ENCODE measurements around the gene SOCS3.

Gene SOCS3
- total RNA-seq: 35.1 to 362 (median 85.2) reads per million in 3 experiments

GRCh38 chr17:78359997-78360370 is at the start of gene SOCS3:
Gene SOCS3 (minus strand): TSS chr17:78360077. CDS start chr17:78359095, 982 bp downstream.
- DNase-seq: peak; percentile 97

GRCh38 chr17:78409191-78409928 is 49.5 kb upstream of the SOCS3 start:
- DNase-seq: no peak

GRCh38 chr17:78408476-78409050 is 48.7 kb upstream of the SOCS3 start:
- DNase-seq: no peak

GRCh38 chr17:78407387-78408000 is 47.6 kb upstream of the SOCS3 start:
- DNase-seq: no peak

- no peak for DNase-seq
Measured at GRCh38 chr17:78406920-78407319, 47.0 kb upstream of the SOCS3 start.

- no peak for DNase-seq
Measured at GRCh38 chr17:78406396-78406795, 46.5 kb upstream of the SOCS3 start.

GRCh38 chr17:78403822-78404221 is 43.9 kb upstream of the SOCS3 start:
- no peak for DNase-seq

- no peak for DNase-seq
Measured at GRCh38 chr17:78401891-78402290, 42.0 kb upstream of the SOCS3 start.

- DNase-seq: no peak
Measured at GRCh38 chr17:78401246-78401645, 41.4 kb upstream of the SOCS3 start.

- DNase-seq: no peak
Measured at GRCh38 chr17:78400581-78401240, 40.8 kb upstream of the SOCS3 start.

- DNase-seq: no peak
Measured at GRCh38 chr17:78399693-78400144, 39.8 kb upstream of the SOCS3 start.

- no peak for DNase-seq
Measured at GRCh38 chr17:78399028-78399692, 39.3 kb upstream of the SOCS3 start.

GRCh38 chr17:78398390-78398789 is 38.5 kb upstream of the SOCS3 start:
- DNase-seq: no peak

GRCh38 chr17:78397681-78398101 is 37.8 kb upstream of the SOCS3 start:
- DNase-seq: no peak

GRCh38 chr17:78396441-78397337 is 36.8 kb upstream of the SOCS3 start:
- no peak for DNase-seq

GRCh38 chr17:78395155-78395554 is 35.3 kb upstream of the SOCS3 start:
- DNase-seq: no peak

- DNase-seq: no peak
Measured at GRCh38 chr17:78394209-78394608, 34.3 kb upstream of the SOCS3 start.

- no peak for DNase-seq
Measured at GRCh38 chr17:78393575-78393974, 33.7 kb upstream of the SOCS3 start.

- DNase-seq: no peak
Measured at GRCh38 chr17:78392295-78392694, 32.4 kb upstream of the SOCS3 start.

- no peak for DNase-seq
Measured at GRCh38 chr17:78391843-78392242, 32.0 kb upstream of the SOCS3 start.

- DNase-seq: no peak
Measured at GRCh38 chr17:78391051-78391431, 31.2 kb upstream of the SOCS3 start.
